Heart left ventricle (tissue), 16 donors: ENCODE data around the gene SEMA5B. TPM values are rescaled to one million over a fixed set of nuclear protein-coding genes. Genes with fewer than 3 reads are reported as not detected.

Experiments used
- ATAC-seq, 4 donors: fragments of 200-7000 bp; cut with Tn5 transposase; one replicate each; pipeline ENCODE4 v1.9.1; 2020 to 2022; ENCODE audit warnings: moderate library complexity in 4 of 4, mild to moderate bottlenecking in 3 of 4, moderate number of reproducible peaks in 1 of 4
- DNase-seq, 5 donors: peaks; one replicate each; pipeline ENCODE4 v3.0.0-alpha.2; 2020
- H3K27ac ChIP-seq, 12 donors: fragments of 200-600 bp; sonication (generic) in 4 of 12; one replicate each; pipeline versions ENCODE4 v1.5.0 to v1.8.0; 2016 to 2022; ENCODE audit warnings: mild to moderate bottlenecking in 2 of 12
- H3K27me3 ChIP-seq, 9 donors: fragments of 200-600 bp; sonication (generic) in 2 of 9; one replicate each; pipeline versions ENCODE4 v1.5.1 to v1.8.0; 2016 to 2022; ENCODE audit warnings: mild to moderate bottlenecking in 3 of 9
- H3K36me3 ChIP-seq, 9 donors: fragments of 200-600 bp; sonication (generic) in 2 of 9; one replicate each; pipeline versions ENCODE4 v1.5.0 to v1.8.0; 2018 to 2022; ENCODE audit warnings: mild to moderate bottlenecking in 2 of 9
- H3K4me1 ChIP-seq, 12 donors: fragments of 200-600 bp; sonication (generic) in 4 of 12; one replicate each; pipeline versions ENCODE4 v1.5.0 to v1.8.0; 2016 to 2022; ENCODE audit warnings: mild to moderate bottlenecking in 3 of 12
- H3K4me3 ChIP-seq, 12 donors: fragments of 200-600 bp; sonication (generic) in 4 of 12; one replicate each; pipeline versions ENCODE4 v1.5.0 to v1.8.0; 2017 to 2022; ENCODE audit warnings: mild to moderate bottlenecking in 9 of 12, moderate library complexity in 4 of 12
- H3K9me3 ChIP-seq, 12 donors: fragments of 200-600 bp; sonication (generic) in 4 of 12; one replicate each; pipeline versions ENCODE4 v1.5.0 to v1.8.0; 2016 to 2022; ENCODE audit warnings: mild to moderate bottlenecking in 1 of 12
- POLR2A ChIP-seq, 2 donors: fragments of 450-650 bp; IDR thresholded peaks; one replicate each; pipeline ENCODE4 v1.6.1; 2017; ENCODE audit warnings: antibody characterized with exemption in 2 of 2, mild to moderate bottlenecking in 2 of 2, moderate library complexity in 2 of 2
- WGBS, 4 donors: extraction: QIAGEN DNeasy Blood & Tissue Kit in 2 of 4; methylation state at CpG; one replicate each; pipeline versions ENCODE4 v1.1.5 to v1.1.7; 2013 to 2018; 5-methylcytosine and 5-hydroxymethylcytosine counted together
- intact Hi-C, 10 donors: fragments of 100-400 bp; cut with DNase I; formaldehyde crosslinking; loops; one replicate each; pipeline versions ENCODE4 v1.11.1 to v1.14.2; 2022
- polyA plus RNA-seq, 2 donors: library from polyadenylated mRNA; stranded (reverse); fragments of 200-250 nt; gene quantifications; one replicate each; pipeline ENCODE4 v1.2.3, GENCODE V29; 2013
- total RNA-seq, 9 donors: library from RNA; depleted of rRNA in 2 of 9; stranded (reverse); fragments of >200 nt in 2 of 9; fragmentation: NEBNext Ultra II Directional in 3 of 9; extraction: Animal tissue kit (Norgen Biotek cat#: 25700) in 3 of 9; gene quantifications; one replicate each; pipeline versions ENCODE4 v1.1.0 to v1.2.4, GENCODE V29; 2016 to 2023
- TF ChIP-seq, protein P1 (sequence below), 12 donors: fragments of 200-600 bp; sonication (generic) in 4 of 12; IDR thresholded peaks; one replicate each; pipeline versions ENCODE4 v1.5.0 to v1.8.0; 2018 to 2022; ENCODE audit warnings: antibody characterized with exemption in 12 of 12, mild to moderate bottlenecking in 5 of 12
- donor health status: ischemic (EF 13 %, LVEDD 7.1; RV severe dilation, severe dysfunction).
- donor health status: healthy with polysubstance abuse.
- donor health status: DM: no; HTN: yes; CAD: no.
- donor health status: DM: no; HTN: no; CAD: no.
- donor health status: ischemic (EF 25% LVEDD 6.9; RV normal size, moderate dysfunction).
- donor health status: ischemic (EF 25% LVEDD 5.7; RV mildly dilated, moderate dysfunction).
- donor health status: healthy.
- donor health status: DM: yes; HTN: yes; CAD: no.
- donor health status: ischemic (EF 35%, LVEDD 5.7; RV mildly dilated, moderate dysfunction).
- donor health status: nonischemic (EF 11% LVEDD 7.7; RV severe dilation, severe dysfunction).
- donor health status: DM: yes; HTN: yes; CAD: no.
- donor health status: PGD.
- donor health status: ischemic (EF 29% LVEDD 5.4; RV normal size, mild dysfunction).
- donor health status: nonischemic (EF 23%, LVEDD 6.1; RV moderate dilation, normal function).

Gene SEMA5B
- total and polyA plus RNA-seq, 11 donors: 2.2 to 16.7 (median 7.0) TPM

DNA sequence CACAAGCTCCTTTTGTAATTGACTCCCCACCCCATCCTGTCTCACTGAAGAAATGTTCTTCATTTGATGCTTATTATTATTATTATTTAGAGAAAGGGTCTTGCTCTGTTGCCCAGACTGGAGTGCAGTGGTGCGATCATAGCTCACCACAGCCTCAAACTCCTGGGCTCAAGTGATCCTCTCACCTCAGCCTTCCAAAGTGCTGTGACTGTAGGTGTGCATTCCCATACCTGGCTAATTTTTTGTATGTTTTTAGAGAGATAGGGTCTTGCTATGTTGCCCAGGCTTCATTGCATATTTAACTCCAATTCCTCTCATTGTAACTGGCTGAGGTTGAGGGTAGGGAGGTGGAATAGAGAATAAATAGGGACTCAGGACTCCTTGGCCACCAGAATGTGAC, 22.3 kb downstream of the SEMA5B start:
- intact Hi-C loops: no loop called here
- DNase-seq (no peak), ATAC-seq (no peak)
- no peak overlapping the region for H3K4me3 ChIP-seq
- 94 to 100% (median 98%) methylated on average over 1 of the region's 1 CpG for WGBS, 4 donors
- TF ChIP-seq, protein P1, sequence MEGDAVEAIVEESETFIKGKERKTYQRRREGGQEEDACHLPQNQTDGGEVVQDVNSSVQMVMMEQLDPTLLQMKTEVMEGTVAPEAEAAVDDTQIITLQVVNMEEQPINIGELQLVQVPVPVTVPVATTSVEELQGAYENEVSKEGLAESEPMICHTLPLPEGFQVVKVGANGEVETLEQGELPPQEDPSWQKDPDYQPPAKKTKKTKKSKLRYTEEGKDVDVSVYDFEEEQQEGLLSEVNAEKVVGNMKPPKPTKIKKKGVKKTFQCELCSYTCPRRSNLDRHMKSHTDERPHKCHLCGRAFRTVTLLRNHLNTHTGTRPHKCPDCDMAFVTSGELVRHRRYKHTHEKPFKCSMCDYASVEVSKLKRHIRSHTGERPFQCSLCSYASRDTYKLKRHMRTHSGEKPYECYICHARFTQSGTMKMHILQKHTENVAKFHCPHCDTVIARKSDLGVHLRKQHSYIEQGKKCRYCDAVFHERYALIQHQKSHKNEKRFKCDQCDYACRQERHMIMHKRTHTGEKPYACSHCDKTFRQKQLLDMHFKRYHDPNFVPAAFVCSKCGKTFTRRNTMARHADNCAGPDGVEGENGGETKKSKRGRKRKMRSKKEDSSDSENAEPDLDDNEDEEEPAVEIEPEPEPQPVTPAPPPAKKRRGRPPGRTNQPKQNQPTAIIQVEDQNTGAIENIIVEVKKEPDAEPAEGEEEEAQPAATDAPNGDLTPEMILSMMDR (IDR thresholded peaks at IDR 0.05): no peak
- TF ChIP-seq POLR2A (IDR thresholded peaks at IDR 0.05): no peak
- H3K27ac ChIP-seq: no peak overlapping the region
- no peaks in the 10 kb centered on the region for H3K9me3 ChIP-seq
- no peaks in the 10 kb centered on the region for H3K36me3 ChIP-seq
- H3K27me3 ChIP-seq: no peaks in the 10 kb centered on the region
- H3K4me1 ChIP-seq: no peaks in the 10 kb centered on the region

DNA sequence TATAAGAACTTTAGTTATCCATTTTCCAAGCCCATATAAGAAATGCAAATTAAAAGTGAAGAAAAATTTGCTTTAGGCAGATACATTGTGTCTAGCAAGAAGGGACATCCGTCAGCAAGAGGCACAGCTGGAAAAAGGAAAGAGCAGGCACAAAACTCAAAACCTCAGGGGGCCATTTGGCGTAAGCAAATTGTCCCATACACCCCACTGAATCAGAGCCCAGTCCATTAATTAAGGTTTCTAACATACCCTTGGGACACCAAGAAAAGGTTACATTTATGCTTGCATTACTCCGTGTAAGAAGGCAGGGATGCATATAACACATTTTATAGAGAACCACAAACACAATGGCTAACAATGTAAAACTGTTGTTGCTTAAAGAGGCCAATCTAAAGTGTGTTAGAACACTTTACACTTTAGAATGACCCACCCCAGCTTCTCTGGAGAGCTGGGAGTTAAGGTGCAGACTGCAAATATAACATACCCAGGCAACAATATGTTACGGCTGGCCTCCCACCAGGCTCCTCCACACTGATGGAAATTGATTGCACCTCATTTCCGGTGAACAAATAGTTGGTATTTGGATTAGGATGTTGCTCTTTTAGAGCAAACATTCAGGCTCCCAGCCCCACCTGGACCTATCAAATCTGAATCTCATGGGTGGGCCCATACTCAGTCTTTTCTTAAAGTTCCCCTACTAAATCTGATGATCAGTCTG, 23.2 kb downstream of the SEMA5B start:
- Histone ChIP-seq H3K36me3 (no peaks in the 10 kb centered on the region), H3K4me1 (no peaks in the 10 kb centered on the region), H3K9me3 (no peaks in the 10 kb centered on the region), H3K27ac (no peak overlapping the region), H3K27me3 (no peaks in the 10 kb centered on the region), H3K4me3 (no peak overlapping the region)
- DNase-seq: no peak
- intact Hi-C loops: no loop called here
- 65 to 80% (median 70%) methylated on average over 5 of the region's 5 CpGs for WGBS, 4 donors
- TF ChIP-seq, protein P1 (IDR thresholded peaks at IDR 0.05): no peak
- no peak for TF ChIP-seq POLR2A (IDR thresholded peaks at IDR 0.05)
- ATAC-seq: no peak

DNA sequence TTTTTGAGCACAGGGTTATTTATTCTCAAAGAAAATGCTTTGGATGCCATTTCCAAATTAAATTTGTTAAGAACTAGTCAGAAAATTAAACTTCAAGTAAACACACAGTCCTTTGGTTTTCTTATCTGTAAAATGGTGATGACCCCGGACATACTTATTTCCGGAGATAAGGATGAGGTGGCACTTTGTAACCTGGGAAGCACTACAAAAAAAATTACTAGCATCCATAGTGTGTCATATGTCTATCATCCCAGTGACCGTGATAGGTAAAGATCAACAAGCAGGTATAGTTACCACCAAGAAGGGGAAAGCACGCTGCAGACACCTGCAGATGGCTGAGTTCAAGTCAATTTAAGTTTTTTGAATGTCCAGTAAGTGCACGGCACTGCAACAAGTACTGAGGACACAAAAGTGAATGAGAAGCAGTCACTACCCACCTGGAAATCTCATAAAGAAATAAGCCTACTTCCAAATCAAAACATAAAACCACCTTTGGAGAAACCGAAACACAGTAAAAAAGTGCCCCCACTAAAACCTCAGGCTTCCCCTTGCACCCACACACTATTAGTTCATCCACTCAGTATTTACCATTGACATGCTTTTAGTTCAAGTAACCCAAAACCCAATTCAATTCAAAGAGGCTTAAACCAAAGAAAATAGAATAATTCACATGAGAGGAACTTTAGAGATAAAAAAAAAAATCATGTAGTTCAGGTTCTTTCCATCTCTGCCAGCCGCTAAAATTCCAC, 24.6 kb downstream of the SEMA5B start:
- ATAC-seq: no peak
- no peaks in the 10 kb centered on the region for H3K4me1 ChIP-seq
- H3K4me3 ChIP-seq: no peak overlapping the region
- 75 to 81% (median 81%) methylated on average over 7 of the region's 7 CpGs for WGBS, 4 donors
- TF ChIP-seq, protein P1 (IDR thresholded peaks at IDR 0.05): no peak
- TF ChIP-seq POLR2A (IDR thresholded peaks at IDR 0.05): no peak
- H3K27ac ChIP-seq: no peak overlapping the region
- DNase-seq: no peak
- no peaks in the 10 kb centered on the region for H3K9me3 ChIP-seq
- intact Hi-C loops: no loop called here
- H3K36me3 ChIP-seq: no peaks in the 10 kb centered on the region
- no peaks in the 10 kb centered on the region for H3K27me3 ChIP-seq

DNA sequence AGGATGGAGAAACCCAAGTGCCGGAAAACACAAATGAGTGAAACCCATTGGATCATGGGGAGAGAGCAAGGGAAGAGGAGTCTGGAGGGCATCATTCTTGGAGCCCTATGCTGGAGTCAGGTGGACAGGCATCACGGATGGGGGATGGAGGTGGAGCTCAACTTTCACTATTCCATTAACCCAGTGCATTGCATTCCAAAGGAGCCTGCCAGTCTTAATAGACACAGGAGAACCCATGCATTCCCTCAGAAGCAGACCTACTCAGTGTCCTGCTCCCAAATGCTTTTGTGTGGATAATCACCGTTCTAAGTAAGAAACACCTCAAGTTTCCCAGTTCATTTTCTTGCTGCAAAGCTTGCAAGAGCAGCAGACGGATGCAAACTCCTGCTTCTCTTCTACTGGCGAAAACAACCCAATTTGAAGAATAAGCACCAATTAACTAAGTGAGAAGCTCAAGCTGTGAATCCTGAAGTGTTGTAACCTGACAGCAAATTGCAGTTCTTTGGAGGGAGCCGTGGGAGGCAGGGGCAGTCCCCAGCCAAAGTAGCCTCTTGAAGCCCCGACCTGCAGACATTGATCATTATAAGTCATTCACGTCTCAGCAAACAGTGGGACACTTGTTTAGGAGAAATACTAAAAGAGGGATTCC, 25.3 kb downstream of the SEMA5B start:
- no peaks in the 10 kb centered on the region for H3K36me3 ChIP-seq
- H3K4me3 ChIP-seq: no peak overlapping the region
- H3K9me3 ChIP-seq: no peaks in the 10 kb centered on the region
- no peak overlapping the region for H3K27ac ChIP-seq
- no peaks in the 10 kb centered on the region for H3K4me1 ChIP-seq
- intact Hi-C loops: no loop called here
- no peak for ATAC-seq
- no peak for DNase-seq
- TF ChIP-seq, protein P1 (IDR thresholded peaks at IDR 0.05): no peak
- no peak for TF ChIP-seq POLR2A (IDR thresholded peaks at IDR 0.05)
- H3K27me3 ChIP-seq: no peaks in the 10 kb centered on the region
- 83 to 92% (median 86%) methylated on average over 8 of the region's 8 CpGs for WGBS, 4 donors
